Panc1 (cell line): ENCODE data around the gene EDC3.

ENCODE experiments used
- CTCF ChIP-seq: fragments of 450-650 bp; IDR thresholded peaks from 2 replicates; pipeline ENCODE4 v1.5.1; 2017; ENCODE audit warnings: mild to moderate bottlenecking
- POLR2AphosphoS5 ChIP-seq: IDR thresholded peaks from 2 replicates; pipeline ENCODE4 v1.6.1; 2012; ENCODE audit warnings: mild to moderate bottlenecking, low read depth, low read length, moderate library complexity
- REST ChIP-seq, 2 experiments: IDR thresholded peaks; 2 replicates each; pipeline ENCODE4 v1.6.1; 2011 to 2012; ENCODE audit warnings: low read depth in 2 of 2, control low read depth in 1 of 2, low read length in 1 of 2, mild to moderate bottlenecking in 1 of 2, moderate library complexity in 1 of 2; ENCODE audit not compliant: insufficient read depth in 1 of 2

DNA sequence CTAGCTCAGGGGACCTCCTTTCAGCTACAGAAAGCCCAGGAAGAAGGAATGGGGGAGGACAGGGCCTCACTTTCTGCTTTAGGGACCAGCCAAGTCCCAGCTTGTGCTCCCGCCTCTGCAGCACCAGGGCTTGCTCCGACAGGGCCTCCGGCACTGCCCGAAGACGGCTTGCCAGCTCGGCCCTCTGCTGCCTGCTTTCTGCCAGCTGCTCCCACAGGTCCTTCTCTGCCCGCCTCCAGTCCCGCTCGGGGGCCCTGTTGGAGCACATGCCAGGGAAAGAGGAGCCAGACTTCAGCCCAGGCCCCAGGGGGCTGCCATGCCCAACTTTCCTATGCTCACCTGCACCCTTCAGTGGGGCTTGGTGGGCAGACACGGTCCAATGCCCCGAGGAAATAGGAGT, 84.5 kb downstream of the EDC3 start:
- TF ChIP-seq CTCF (no peak), POLR2AphosphoS5 (no peak), REST (IDR thresholded peaks at IDR 0.05; ENCODE audit: insufficient read depth in 1 of 2, low read depth in 2 of 2, low read length in 1 of 2) (no peak)
